ENCODE data around the gene HOXA4.
A peak's percentile ranks its signal among the peaks of the same experiment; 100 is the strongest.

The HOXA4 gene

DNA sequence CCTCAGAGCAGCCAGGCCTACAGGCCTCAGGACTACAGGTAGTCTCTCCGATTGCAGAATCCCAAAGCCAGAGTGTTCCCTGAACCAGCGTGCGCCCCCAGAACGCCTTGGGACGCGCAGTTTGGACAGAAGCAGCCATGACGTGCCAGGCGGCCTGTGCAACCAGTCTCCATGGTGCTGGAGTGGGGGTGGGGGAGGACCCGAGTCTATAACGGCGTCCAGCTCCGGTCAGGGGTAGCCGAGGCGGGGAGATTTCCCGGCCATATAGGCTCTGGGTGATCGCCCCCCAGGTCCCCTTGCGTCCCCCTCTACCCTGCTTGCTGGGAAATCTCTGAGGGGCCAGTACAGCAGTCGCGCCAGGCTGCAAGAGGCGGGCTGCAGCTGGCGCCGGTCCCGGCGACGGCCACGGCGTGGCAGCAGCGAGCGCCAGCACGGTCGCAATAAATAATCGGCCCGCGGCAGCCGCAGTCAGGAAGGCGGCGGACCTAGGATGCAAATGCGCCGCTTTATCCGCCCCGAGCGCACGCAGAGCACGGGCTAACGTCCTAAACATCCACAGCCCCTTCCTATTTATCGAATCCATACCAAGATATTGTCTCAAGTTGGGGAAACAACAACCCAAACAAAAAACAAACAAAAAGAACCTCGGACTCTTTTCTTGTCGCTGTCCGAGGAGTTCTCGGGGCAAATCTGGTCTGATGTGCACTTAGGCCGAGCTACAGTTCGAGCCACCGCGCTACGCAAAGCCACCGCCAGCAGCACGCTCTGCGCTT lies 20.2 kb upstream of the HOXA4 start:
- no peak overlapping the region for H2BK15ac ChIP-seq (ENCODE audit: low read depth, poor library complexity, severe bottlenecking)
- peaks cover 0 to 61% of the 10 kb centered on the region in 2 experiments for H3K27me3 ChIP-seq (ENCODE audit: control insufficient read depth in 1 of 2, insufficient read depth in 1 of 2, low read length in 2 of 2)
- H3K4me2 ChIP-seq (ENCODE audit: low read length, poor library complexity, severe bottlenecking): no peak overlapping the region
- H3K36me3 ChIP-seq (ENCODE audit: control insufficient read depth in 1 of 2, insufficient read depth in 2 of 2, low read depth in 1 of 2, low read length in 2 of 2): peaks cover 8 to 32% of the 10 kb centered on the region in 2 experiments
- WGBS: 34% methylated on average over 58 of the region's 58 CpGs
- no peak overlapping the region for H3K23ac ChIP-seq (ENCODE audit: low read length in 2 of 2)
- no peak overlapping the region for H3K18ac ChIP-seq (ENCODE audit: low read depth in 1 of 2, low read length in 2 of 2)
- peak; percentile 65 for DNase-seq
- H2AFZ ChIP-seq (ENCODE audit: low read depth, low read length): no peak overlapping the region
- H3K14ac ChIP-seq (ENCODE audit: low read length in 2 of 2): no peak overlapping the region
- no peak overlapping the region for H3K27ac ChIP-seq (ENCODE audit: low read length, poor library complexity, severe bottlenecking)
- H3K9ac ChIP-seq (ENCODE audit: low read length): peak overlapping the region; percentile 90
- H3K79me1 ChIP-seq (replicated peaks; ENCODE audit: low read length, poor library complexity, severe bottlenecking): peaks cover 22% of the 10 kb centered on the region
- H3K4me3 ChIP-seq (ENCODE audit: insufficient read depth in 1 of 2, low read depth in 1 of 2, low read length in 2 of 2): peak overlapping the region in 1 of 2 experiments; percentile 82
- H3K9me3 ChIP-seq (ENCODE audit: control insufficient read depth, low read length): no peaks in the 10 kb centered on the region
- no peak overlapping the region for H4K91ac ChIP-seq (ENCODE audit: low read length)
- H2AK5ac ChIP-seq (ENCODE audit: low read length, severe bottlenecking): no peak overlapping the region
- H4K8ac ChIP-seq (ENCODE audit: low read length): no peak overlapping the region
- H3K4me1 ChIP-seq (ENCODE audit: control insufficient read depth, insufficient read depth, low read depth, low read length): peaks cover 13% of the 10 kb centered on the region
- no peak overlapping the region for H2BK12ac ChIP-seq (ENCODE audit: low read length in 2 of 2)
- H2BK120ac ChIP-seq (ENCODE audit: low read depth, low read length): no peak overlapping the region
- H2BK5ac ChIP-seq (ENCODE audit: low read depth, low read length, poor library complexity, severe bottlenecking): no peak overlapping the region
- peak overlapping the region in 1 of 2 experiments; percentile 29 for H3K4ac ChIP-seq (ENCODE audit: low read depth in 1 of 2, low read length in 2 of 2)

DNA sequence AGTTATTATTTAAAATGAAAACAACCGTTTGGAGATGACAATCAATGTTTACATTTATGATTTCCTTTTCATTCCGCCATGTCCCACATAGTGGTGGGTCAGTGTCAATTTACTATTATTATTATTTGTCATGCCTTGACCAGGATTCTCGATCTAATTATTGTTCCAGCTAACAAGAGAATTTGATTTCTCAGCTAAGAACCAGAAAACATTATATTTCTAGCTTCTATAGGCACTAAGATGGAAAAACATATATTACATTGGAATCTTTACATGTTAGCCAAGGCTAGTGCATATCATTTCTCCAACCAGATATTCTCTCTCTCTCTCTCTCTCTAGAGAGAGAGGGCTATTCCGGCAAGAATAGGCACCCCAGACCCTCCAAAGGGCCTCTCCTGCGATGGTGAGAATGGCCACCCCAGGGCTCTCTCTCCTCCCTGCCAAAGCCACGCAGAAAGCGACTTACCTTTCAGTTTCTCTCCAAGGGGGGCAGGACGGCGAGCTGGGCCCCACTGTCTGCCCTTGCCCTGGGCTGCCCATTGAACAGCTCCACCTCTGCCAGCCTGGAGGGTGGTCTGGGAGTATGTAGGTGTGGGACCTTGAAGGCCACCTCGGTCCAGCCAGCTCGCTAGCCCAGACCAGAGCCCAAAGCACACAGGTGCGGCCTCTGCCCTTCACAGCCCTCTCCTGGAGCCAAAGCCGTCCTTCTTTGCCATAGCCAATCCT lies 19.4 kb upstream of the HOXA4 start:
- DNase-seq: no peak
- no peak overlapping the region for H3K23ac ChIP-seq (ENCODE audit: low read length in 2 of 2)
- no peak overlapping the region for H2AFZ ChIP-seq (ENCODE audit: low read depth, low read length)
- H3K4me2 ChIP-seq (ENCODE audit: low read length, poor library complexity, severe bottlenecking): no peak overlapping the region
- no peak overlapping the region for H3K18ac ChIP-seq (ENCODE audit: low read depth in 1 of 2, low read length in 2 of 2)
- peaks cover 0 to 53% of the 10 kb centered on the region in 2 experiments for H3K27me3 ChIP-seq (ENCODE audit: control insufficient read depth in 1 of 2, insufficient read depth in 1 of 2, low read length in 2 of 2)
- peak overlapping the region in 1 of 2 experiments; percentile 82 for H3K4me3 ChIP-seq (ENCODE audit: insufficient read depth in 1 of 2, low read depth in 1 of 2, low read length in 2 of 2)
- WGBS: 66% methylated on average over 6 of the region's 13 CpGs
- H4K8ac ChIP-seq (ENCODE audit: low read length): no peak overlapping the region
- peaks cover 12 to 34% of the 10 kb centered on the region in 2 experiments for H3K36me3 ChIP-seq (ENCODE audit: control insufficient read depth in 1 of 2, insufficient read depth in 2 of 2, low read depth in 1 of 2, low read length in 2 of 2)
- no peak overlapping the region for H3K27ac ChIP-seq (ENCODE audit: low read length, poor library complexity, severe bottlenecking)
- H3K14ac ChIP-seq (ENCODE audit: low read length in 2 of 2): no peak overlapping the region
- peaks cover 25% of the 10 kb centered on the region for H3K79me1 ChIP-seq (replicated peaks; ENCODE audit: low read length, poor library complexity, severe bottlenecking)
- H2BK15ac ChIP-seq (ENCODE audit: low read depth, poor library complexity, severe bottlenecking): no peak overlapping the region
- no peak overlapping the region for H2BK5ac ChIP-seq (ENCODE audit: low read depth, low read length, poor library complexity, severe bottlenecking)
- H4K91ac ChIP-seq (ENCODE audit: low read length): no peak overlapping the region
- H2AK5ac ChIP-seq (ENCODE audit: low read length, severe bottlenecking): no peak overlapping the region
- no peak overlapping the region for H2BK120ac ChIP-seq (ENCODE audit: low read depth, low read length)
- H3K4me1 ChIP-seq (ENCODE audit: control insufficient read depth, insufficient read depth, low read depth, low read length): peaks cover 13% of the 10 kb centered on the region
- peak overlapping the region in 1 of 2 experiments; percentile 38 for H2BK12ac ChIP-seq (ENCODE audit: low read length in 2 of 2)
- peak overlapping the region; percentile 90 for H3K9ac ChIP-seq (ENCODE audit: low read length)
- no peaks in the 10 kb centered on the region for H3K9me3 ChIP-seq (ENCODE audit: control insufficient read depth, low read length)
- no peak overlapping the region for H3K4ac ChIP-seq (ENCODE audit: low read depth in 1 of 2, low read length in 2 of 2)

DNA sequence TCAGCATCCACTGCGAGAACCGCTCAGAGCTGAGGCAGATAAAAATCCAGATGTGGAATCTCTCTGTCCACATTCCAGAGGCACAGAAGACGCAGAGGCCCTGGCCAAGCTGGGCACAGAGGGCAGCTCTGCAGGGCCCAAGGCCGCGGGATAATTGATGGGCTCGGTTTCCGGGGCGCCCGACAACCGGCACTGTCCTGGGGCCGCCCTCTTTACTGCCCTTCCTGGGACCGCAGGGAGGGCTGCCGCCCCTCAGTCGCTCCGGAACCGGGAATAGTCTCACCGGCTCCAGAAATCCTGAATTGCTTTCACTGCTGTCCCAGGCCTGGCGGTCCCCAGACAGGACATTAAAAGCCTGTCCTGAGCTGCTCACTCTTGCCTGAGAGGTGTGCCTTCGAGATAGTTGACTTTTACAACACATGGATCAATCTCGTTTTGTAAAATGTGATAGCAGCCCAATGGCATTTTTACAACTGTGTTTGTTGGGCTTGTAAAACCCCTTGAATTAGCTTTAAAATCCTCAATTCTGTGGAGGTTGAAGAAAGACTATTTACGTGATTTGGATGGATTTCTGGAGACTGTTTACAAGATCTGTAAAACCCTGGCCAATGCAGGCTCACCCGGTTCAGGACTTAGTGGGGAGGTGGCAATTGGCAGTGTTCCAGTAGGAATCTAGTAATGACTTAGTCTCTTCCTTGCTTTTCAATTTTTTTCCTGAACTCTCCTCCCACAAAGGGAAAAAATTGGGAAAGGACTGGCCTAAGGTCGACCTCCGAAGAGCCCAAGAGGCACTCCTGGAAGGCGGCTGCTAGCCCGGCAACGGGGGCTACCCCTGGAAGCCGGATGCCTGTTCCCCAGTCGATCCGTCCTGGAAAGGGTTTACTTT lies 18.4 kb upstream of the HOXA4 start:
- H3K9me3 ChIP-seq (ENCODE audit: control insufficient read depth, low read length): no peaks in the 10 kb centered on the region
- no peak overlapping the region for H2AFZ ChIP-seq (ENCODE audit: low read depth, low read length)
- no peak overlapping the region for H2BK12ac ChIP-seq (ENCODE audit: low read length in 2 of 2)
- H2BK120ac ChIP-seq (ENCODE audit: low read depth, low read length): no peak overlapping the region
- H3K4ac ChIP-seq (ENCODE audit: low read depth in 1 of 2, low read length in 2 of 2): peak overlapping the region; percentile 42 to 62
- no peak overlapping the region for H3K14ac ChIP-seq (ENCODE audit: low read length in 2 of 2)
- H3K4me3 ChIP-seq (ENCODE audit: insufficient read depth in 1 of 2, low read depth in 1 of 2, low read length in 2 of 2): peak overlapping the region in 1 of 2 experiments; percentile 82
- H3K4me1 ChIP-seq (ENCODE audit: control insufficient read depth, insufficient read depth, low read depth, low read length): peaks cover 15% of the 10 kb centered on the region
- H2AK5ac ChIP-seq (ENCODE audit: low read length, severe bottlenecking): no peak overlapping the region
- H2BK5ac ChIP-seq (ENCODE audit: low read depth, low read length, poor library complexity, severe bottlenecking): no peak overlapping the region
- peaks cover 23% of the 10 kb centered on the region for H3K79me1 ChIP-seq (replicated peaks; ENCODE audit: low read length, poor library complexity, severe bottlenecking)
- H4K8ac ChIP-seq (ENCODE audit: low read length): peak overlapping the region; percentile 74
- no peak overlapping the region for H3K18ac ChIP-seq (ENCODE audit: low read depth in 1 of 2, low read length in 2 of 2)
- no peak overlapping the region for H3K4me2 ChIP-seq (ENCODE audit: low read length, poor library complexity, severe bottlenecking)
- H4K91ac ChIP-seq (ENCODE audit: low read length): no peak overlapping the region
- H3K23ac ChIP-seq (ENCODE audit: low read length in 2 of 2): no peak overlapping the region
- H3K9ac ChIP-seq (ENCODE audit: low read length): peak overlapping the region; percentile 90
- H2BK15ac ChIP-seq (ENCODE audit: low read depth, poor library complexity, severe bottlenecking): no peak overlapping the region
- WGBS: 22% methylated on average over 28 of the region's 30 CpGs
- DNase-seq: peak; percentile 17
- H3K27ac ChIP-seq (ENCODE audit: low read length, poor library complexity, severe bottlenecking): no peak overlapping the region
- peaks cover 0 to 43% of the 10 kb centered on the region in 2 experiments for H3K27me3 ChIP-seq (ENCODE audit: control insufficient read depth in 1 of 2, insufficient read depth in 1 of 2, low read length in 2 of 2)
- H3K36me3 ChIP-seq (ENCODE audit: control insufficient read depth in 1 of 2, insufficient read depth in 2 of 2, low read depth in 1 of 2, low read length in 2 of 2): peaks cover 17 to 31% of the 10 kb centered on the region in 2 experiments
